GM19351 (cell line): ENCODE measurements around the gene PRKRA.
"Not testable (repeated sequence)": the region's sequence is repeated elsewhere in the genome, so short reads cannot be mapped to it uniquely, and the experiment has no call there.

ENCODE experiments used
- ATAC-seq: cut with Tn5 transposase; IDR thresholded peaks from one replicate; pipeline ENCODE4 v1.9.1; 2021; ENCODE audit warnings: mild to moderate bottlenecking, moderate library complexity; ENCODE audit not compliant: unreplicated experiment

PRKRA gene

DNA sequence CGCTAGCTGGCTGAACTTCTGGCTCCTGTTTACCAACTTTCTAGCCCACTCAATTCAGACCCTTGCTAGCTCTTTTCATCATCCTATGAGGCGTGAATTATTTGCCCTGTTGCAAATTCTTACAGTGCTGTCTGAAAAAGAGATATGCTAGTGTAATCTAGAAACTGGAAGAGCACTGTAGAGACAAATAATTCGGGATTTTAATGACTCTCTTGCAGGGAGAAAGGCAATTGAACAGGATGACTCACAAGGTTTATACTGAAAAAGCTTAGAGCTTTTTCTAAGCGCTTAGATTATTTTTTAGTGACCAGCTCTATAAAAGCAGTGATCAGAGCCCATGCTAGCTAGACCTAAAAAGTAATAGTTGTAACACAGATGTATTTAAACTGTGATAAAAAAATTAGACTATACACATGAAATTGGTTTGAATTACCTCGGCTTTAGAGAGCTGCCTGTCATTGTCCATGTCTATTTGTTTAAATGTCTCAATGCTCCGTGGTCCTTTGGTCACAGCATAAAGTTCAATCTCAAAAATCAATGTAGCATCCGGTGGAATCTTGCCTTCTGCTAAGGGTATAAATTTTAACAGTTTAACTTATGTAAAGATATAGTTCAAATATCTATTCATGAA, 18.4 kb upstream of the PRKRA start:
- ATAC-seq, result no peak

DNA sequence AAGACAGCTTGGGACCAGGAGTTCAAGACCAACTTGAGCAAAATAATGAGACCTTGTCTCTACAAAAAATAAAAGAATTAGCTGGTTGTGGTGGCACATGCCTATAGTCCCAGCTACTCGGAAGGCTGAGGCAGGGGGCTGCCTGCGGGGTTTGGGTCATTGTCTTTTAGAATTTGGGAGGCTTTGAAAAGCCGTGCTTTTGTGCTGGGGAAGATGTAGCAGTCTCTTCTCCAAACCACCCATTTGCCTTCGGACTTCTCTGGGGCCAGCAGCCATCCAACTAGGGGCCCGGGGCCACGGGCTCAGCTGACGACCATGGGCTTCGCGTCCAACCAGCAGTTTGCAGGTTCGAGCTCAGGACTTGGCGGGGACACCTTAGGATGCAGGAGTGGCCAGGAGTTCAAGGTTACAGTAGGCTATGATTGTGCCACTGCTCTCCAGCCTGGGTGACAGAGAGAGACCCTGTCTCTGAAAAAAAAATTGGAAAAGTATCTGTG, 6.5 kb upstream of the PRKRA start:
- no peak for ATAC-seq

DNA sequence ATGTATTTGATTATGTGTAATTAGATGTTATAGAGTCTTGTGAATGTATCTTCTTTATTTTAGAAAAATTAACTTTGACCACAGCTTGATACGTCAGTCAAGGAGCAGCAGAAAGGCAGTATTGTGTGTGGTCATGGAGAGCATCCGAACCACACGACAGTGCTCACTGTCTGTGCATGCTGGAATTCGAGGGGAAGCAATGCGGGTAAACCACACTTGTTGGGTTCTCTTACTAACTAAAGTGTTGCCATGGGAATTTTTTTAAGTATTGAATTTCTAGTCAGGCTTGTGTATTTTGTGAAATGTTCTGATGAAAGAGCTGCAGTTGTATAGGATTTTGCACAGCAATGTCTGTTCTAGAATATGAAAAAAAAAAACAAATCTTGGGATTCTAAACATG, 5.0 kb upstream of the PRKRA start:
- no peak for ATAC-seq

DNA sequence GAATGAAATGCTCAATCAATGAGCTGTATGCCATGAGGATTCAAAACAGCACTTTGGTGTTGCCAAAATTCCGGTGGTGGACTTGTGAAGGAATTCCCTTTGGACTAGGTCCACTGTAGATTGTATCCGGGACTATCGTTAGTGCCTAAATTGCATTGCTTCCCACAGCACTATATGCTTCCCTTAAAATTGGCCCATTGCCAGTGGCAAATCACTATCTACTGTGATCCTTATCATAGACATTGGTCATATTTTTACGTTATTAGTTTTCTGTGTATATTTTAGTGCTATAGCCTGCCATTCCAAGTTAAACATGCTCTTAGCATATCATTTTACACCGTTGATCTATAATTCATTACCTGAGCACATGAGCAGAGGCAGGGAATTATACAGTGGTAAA, 1.9 kb upstream of the PRKRA start:
- no peak for ATAC-seq

DNA sequence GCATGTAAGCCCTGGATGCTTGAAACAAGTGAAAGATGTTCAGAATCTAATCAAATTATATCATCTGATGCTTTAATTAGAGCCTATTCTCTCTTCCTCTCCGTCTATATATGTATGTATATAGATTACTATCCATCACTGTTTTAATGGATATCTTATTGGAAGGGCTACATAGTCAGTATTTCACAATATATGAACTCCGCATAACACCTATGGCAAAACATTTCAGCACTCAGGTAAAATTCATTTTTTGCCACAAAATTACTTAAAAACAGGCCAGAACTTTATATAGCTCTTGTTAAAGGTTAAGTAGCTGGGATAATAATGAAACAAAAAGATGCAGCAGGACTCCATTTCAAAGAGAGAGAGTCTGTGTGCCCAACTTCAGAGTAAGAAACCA, 1.4 kb upstream of the PRKRA start:
- no peak for ATAC-seq

DNA sequence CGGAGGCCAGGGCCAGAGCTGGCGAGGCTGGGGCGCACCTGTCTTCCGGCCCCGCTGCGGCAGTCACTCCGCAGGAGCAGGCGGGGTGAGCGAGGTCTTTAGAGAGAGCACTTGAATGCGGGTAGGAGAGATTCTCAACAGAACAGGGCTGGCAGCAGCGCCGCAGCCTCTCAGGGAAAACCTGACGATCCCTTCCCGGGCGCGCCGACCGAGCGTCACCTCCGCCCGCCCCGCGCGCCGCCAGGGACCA, 526 bp downstream of the PRKRA start:
- ATAC-seq, result peak; percentile 52

DNA sequence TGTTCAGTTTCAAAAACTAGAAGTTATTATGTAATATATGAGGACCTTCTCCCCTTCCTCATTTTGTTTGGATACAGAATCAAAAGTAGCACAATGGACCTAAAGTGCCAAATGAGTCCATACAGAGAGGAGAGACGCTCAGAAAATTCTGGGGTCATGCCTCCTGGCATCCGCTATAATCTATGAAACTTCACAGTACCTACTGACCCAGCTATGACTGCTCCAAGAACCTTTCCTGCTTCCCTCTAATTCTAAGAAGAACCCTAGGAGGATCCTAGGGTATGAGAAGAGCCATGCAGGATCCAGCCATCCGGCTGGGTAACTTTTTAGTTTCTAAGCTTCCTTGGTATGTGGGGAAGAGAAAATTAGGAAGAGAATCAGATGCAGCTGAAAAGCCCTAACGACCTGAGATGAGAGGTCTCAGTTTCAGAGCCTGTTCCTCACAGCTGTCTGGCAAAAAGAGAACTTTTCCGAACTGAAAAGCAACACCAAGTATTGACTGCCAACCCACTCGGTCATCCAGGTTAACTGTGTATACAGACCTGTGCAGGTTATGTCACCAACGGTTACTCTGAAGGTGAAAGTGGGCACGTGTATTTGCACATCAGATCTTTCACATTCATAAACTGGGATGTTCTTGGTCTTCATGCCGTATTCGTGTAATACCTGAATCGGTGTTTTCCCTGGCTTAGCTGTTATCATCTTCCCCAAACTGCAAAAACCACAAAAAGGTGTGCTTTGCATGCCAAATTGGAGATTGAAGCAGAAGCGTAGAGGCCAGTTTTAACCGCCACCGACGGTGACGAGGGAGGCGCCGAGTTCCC, 1.1 kb downstream of the PRKRA start:
- no peak for ATAC-seq

DNA sequence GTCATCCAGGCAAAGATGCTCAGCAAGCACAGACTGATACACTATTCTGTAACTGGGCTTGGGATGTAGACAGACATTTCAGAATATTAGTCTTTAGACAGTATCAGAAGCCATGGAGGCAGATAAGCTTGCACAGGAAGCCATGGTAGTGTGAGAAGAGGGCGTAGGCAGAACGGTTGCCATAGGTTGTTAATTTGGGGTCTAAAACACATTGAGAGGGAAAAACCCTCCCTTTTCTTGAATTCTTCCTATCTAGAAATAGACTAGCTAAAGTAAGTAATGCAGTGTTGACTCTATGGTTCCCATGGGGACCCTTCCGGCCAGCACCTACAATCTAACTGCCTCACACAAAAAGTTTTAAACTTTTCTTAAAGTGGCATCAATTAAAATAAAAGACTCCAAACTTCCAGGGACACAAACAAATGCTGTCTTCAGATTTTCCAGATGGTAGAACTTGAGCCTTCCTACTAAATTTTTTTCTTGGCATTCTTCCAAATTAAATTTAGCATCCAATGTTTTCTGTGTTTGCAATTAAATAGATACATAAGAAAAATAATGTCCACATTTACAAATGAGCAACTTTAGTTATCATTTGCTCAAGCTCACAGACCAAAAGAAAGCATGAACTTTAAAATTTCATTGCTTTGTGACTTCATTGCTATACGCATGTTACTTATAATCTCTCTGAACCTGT, 1.9 kb downstream of the PRKRA start:
- no peak for ATAC-seq

DNA sequence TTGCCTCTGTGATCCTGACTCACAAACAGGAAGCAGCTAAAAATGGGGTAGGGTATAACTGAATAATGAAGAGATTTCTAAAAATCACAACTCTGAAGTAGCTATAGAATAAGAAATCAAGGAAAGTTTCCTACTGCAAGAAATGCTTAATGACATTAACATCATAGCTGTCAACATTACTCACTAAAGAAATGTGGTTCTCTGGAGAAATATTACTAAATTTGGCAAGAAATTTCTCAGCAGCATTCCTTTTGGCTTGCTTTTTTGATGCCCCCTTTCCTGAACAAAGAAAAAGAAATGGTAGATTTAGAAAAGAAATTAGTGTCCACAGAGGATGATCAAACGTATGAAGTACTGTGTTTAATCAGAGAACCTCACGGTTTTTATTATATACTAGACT, 9.5 kb downstream of the PRKRA start:
- no peak for ATAC-seq

DNA sequence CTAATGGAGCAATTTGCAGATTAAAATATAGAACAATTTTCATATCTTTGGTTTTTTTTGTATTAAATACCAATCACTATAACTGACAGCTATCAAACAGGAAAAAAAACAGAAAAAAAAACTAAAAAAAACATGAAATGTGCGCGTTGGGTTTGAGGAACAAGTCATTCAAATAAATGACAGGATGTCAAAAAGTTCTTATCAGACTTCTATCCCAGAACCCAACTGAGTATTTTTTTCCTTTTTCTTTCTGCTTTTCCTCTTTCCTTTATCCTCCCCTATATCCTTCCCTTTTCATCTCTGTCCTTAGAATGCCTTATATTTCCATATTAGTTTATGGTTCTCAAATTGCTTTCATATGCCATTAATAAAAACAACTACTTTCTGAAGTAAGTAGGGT, 14.3 kb downstream of the PRKRA start:
- no peak for ATAC-seq

DNA sequence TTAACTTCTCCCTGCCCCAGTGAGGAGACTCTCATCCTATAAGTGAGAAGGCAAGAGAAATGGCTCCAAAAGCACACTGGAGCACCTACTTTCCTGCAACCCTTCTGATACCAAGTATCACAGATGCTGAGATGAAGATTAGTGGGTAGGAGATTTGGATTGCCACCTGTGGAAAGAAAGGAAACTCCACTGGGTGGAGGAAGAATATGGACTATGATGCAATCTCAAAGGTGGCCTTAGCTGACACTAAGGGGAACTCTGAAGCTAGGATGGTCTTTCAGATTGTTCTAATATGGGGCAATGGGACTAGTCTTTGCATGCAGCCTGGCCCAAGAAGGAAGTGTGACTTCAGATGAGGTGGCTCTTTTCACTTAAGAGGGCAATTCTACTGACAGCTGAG, 21.6 kb downstream of the PRKRA start:
- no peak for ATAC-seq

DNA sequence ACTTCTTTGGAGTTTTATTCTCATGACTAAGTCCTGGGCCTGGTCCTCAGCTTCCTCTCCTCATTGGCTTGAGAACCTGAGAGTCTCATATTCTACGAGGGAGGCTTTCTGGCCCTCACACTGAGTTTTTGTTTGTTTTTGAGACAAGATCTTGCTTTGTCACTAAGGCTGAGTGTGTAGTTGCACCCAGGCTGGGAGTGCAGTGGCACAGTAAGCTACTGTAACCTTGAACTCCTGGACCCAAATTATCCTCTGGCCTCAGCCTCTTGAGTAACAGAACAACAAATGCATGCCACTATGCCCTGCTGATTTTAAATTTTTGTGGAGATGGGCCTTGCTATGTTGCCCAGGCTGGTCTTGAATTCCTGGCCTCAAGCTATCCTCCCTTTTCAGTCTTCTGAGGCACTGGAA, 22.6 kb downstream of the PRKRA start:
- no peak for ATAC-seq

DNA sequence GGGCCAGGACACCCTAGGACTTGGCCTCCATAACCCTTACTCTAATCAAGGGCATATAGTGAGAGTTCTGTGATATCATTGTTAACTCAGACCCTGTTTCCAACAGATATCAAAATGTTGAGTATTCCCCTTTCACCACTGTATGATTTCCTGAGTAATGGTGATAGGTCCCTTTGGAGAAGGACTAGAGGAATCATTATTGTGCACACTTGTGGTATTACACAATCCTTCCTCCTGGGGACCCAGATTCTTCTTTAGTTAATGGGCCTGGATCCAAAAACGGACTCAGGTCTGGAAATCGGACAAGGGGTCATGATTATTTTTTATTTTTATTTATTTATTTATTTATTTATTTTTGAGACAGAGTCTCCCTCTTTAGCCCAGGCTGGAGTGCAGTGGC, 23.5 kb downstream of the PRKRA start:
- ATAC-seq, result no peak

DNA sequence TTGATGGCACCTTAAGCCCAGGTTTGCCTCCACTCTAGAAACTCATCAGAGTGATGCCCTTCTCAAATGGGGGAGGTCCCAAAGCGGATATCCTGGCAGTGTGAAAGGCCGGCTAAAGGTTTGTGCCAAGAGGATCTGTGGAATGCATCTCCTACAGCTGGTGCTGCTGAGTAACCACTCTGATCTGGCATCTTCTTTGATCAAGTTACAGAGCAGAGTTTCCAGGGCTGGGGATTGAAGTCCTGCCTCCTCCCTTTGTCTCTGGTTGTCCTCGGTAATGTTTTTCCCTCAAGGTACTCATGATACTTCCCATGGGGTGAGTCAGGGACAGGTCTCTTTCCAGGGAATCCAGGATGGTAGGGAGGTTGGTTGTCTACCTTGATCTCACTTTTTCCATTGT, 24.6 kb downstream of the PRKRA start:
- ATAC-seq, result no peak

DNA sequence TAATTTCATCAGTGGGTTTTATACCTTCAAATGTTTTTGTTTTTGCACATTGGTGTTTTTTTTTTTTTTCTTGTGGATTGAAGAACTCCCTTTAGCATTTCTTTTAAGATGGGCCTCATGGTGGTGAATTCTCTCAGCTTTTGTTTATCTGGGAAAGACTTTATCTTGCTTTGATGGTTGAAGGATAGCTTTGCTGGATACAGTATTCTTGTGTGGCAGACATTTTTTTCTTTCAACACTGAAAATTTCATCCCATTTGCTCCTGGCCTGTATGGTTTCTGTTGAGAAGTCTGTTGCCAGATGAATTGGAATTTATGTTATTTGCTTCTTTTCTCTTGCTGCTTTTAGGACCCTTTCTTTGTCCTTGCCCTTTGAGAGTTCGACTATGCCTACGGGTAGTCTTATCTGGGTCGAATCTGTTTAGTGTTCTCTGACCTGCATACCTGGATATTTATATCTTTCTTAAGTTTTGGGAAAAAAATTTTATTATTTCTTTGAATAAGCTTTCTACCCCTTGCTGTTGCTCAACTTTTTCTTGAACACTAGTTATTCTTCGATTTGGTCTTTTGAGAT, 25.6 kb downstream of the PRKRA start:
- no peak for ATAC-seq

DNA sequence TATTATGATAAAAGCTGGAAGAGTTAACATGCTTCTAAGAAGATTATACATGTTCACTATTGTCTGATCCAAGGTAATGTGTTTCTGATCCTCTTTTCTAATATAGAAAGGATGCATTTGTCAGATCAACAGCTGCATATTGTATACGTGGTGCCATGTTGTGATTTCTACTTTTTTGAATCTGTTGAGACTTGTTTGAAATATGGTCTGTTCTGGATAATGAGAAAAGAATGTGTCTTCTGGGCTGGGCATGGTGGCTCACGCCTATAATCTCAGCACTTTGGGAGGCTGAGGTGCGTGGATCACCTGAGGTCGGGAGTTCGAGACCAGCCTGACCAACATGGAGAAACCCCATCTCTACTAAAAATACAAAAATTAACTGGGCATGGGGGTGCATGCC, 27.2 kb downstream of the PRKRA start:
- not testable (repeated sequence) for ATAC-seq

DNA sequence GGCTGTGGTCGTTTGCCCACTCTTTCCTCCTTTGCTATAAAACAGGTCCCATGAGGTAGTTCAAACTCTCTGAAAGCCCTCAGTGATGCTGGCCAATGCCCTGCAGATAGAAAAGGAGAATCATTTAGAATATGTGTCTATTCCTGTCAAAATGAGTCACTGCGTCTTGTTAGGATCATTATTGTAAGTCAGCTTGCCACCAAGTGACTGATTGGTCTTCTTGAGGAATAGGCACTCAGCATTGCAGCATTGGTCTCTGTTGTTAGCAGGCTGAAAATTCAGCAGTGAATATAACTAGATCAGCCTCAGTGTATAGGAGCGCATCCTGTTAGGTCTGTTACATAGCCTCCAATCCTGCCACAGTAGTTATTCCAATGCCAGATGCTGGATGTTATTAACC, 28.9 kb downstream of the PRKRA start:
- no peak for ATAC-seq

DNA sequence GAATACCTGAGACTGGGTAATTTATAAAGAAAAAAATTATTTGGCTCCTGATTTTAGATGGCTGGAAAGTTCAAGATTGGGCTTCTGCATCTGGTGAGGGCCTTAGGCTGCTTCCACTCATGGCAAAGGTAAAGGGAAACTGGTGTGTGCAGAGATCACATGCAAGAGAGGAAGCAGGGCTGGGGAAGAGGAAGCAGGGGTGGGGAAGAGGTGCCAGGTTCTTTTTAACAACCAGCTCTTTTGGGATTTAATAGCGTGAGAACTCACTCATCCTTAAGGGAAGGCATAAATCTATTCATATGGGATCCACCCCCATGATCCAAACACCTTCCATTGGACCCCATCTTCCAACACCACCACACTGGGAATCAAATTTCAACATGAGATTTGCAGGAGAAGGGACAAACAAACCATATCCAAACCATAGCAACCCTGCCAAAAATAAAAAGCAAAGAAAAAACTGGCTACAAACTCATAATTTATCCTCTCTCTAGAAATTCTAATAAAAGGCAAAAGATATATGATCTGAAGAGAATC, 30.4 kb downstream of the PRKRA start:
- no peak for ATAC-seq

DNA sequence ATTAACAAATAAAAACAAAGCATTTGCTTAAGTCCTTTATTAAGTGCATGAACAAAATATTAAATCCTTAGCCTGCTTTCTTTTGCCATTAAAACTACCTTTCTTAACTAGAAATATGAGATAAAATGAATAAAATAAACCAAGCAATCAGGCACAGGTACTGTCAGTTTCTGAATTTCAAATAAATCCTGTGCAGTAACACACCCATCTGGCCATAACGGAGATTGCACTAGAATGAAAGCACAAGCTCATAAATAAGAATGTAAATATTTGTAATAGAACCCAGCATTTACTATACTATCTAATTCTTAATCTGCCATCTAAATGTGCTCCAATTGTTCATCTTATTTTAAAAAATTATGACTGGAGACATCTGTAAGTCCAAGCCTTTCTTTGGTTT, 31.9 kb downstream of the PRKRA start:
- ATAC-seq, result no peak

DNA sequence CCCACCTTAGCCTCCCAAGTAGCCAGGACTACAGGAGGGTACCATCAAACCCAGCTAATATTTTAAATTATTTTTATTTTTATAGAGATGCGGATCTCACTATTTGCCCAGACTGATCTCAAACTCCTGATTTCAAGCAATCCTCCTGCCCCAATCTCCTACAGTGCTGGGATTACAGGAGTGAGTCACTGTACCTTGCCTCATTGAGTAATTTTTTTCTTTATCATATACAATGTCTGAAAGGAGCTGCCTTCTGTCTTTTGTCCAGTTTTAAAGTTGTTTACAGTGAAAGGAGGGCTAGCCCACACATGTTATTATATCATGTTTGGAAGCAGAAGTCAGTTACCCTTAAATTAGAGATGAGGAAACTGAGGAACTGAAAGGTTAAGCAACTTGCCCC, 32.5 kb downstream of the PRKRA start:
- ATAC-seq, result no peak

DNA sequence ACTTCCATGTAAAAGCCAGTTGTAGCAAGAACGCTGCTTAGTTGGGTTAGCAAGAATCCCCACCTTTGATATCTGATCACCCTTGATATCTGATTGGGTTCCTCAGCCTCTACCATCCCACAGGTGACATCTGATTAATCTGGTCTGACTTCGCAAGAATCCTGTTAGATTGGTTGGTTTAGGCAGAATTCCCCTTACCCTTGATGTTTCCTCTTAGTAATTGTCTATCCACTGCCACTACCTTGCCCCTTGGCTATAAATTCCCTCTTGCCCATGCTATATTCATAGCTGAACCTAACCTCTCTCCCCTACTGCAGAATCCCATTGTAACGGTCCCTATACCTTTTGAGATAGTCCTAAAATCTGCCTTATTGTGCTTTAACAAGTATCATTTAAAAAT, 33.1 kb downstream of the PRKRA start:
- ATAC-seq, result no peak

DNA sequence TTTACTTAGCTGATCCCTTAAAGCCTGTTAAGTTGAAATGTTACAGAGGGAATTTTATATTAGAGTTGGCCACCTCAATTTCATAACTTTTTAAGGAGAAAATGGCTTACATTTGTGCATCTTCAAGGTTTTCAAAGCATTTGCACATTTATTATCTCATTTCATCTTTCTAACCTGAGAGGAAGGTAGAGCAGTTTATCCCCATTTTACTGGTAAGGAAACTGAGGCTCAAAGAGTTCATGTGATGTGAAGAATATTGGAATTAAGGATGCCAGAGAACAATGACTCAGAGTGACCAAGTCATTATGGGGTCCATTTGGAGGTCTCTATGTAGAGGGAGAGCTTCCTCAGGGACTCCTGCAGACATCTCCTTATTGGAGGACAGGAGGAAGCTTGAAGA, 35.0 kb downstream of the PRKRA start:
- ATAC-seq, result no peak
